ENCODE data around the gene FZD10.

Gene FZD10

GRCh38 chr12:130137040-130138018, 24.9 kb upstream of the FZD10 start:
- Histone ChIP-seq H3K27me3 (ENCODE audit: insufficient read depth, low read length) (peaks cover 24% of the 10 kb centered on the region), H3K36me3 (ENCODE audit: insufficient read depth, low read length) (no peaks in the 10 kb centered on the region), H3K9me3 (ENCODE audit: low read length) (no peaks in the 10 kb centered on the region), H3K4me1 (ENCODE audit: insufficient read depth, low read length) (peaks cover 8% of the 10 kb centered on the region), H3K4me3 (ENCODE audit: low read length) (no peak overlapping the region), H2AFZ (ENCODE audit: low read depth, low read length) (no peak overlapping the region)

- Histone ChIP-seq H3K4me1 (ENCODE audit: insufficient read depth, low read length) (peaks cover 8% of the 10 kb centered on the region), H3K36me3 (ENCODE audit: insufficient read depth, low read length) (no peaks in the 10 kb centered on the region), H3K27me3 (ENCODE audit: insufficient read depth, low read length) (peaks cover 16% of the 10 kb centered on the region), H2AFZ (ENCODE audit: low read depth, low read length) (no peak overlapping the region), H3K9me3 (ENCODE audit: low read length) (no peaks in the 10 kb centered on the region), H3K4me3 (ENCODE audit: low read length) (no peak overlapping the region)
Measured at GRCh38 chr12:130138478-130138877, 23.8 kb upstream of the FZD10 start.

GRCh38 chr12:130139567-130140421, 22.5 kb upstream of the FZD10 start:
- Histone ChIP-seq H3K27me3 (ENCODE audit: insufficient read depth, low read length) (peaks cover 14% of the 10 kb centered on the region), H3K9me3 (ENCODE audit: low read length) (no peaks in the 10 kb centered on the region), H3K4me3 (ENCODE audit: low read length) (no peak overlapping the region), H3K36me3 (ENCODE audit: insufficient read depth, low read length) (no peaks in the 10 kb centered on the region), H3K4me1 (ENCODE audit: insufficient read depth, low read length) (peaks cover 8% of the 10 kb centered on the region), H2AFZ (ENCODE audit: low read depth, low read length) (no peak overlapping the region)

- Histone ChIP-seq H3K4me1 (ENCODE audit: insufficient read depth, low read length) (peaks cover 8% of the 10 kb centered on the region), H2AFZ (ENCODE audit: low read depth, low read length) (no peak overlapping the region), H3K4me3 (ENCODE audit: low read length) (no peak overlapping the region), H3K27me3 (ENCODE audit: insufficient read depth, low read length) (peaks cover 12% of the 10 kb centered on the region), H3K36me3 (ENCODE audit: insufficient read depth, low read length) (no peaks in the 10 kb centered on the region), H3K9me3 (ENCODE audit: low read length) (no peaks in the 10 kb centered on the region)
Measured at GRCh38 chr12:130141105-130141504, 21.2 kb upstream of the FZD10 start.

GRCh38 chr12:130141901-130142683, 20.2 kb upstream of the FZD10 start:
- peaks cover 5% of the 10 kb centered on the region for H3K4me1 ChIP-seq (ENCODE audit: insufficient read depth, low read length)
- H3K9me3 ChIP-seq (ENCODE audit: low read length) = no peaks in the 10 kb centered on the region
- H2AFZ ChIP-seq (ENCODE audit: low read depth, low read length) = no peak overlapping the region
- no peak overlapping the region for H3K4me3 ChIP-seq (ENCODE audit: low read length)
- no peaks in the 10 kb centered on the region for H3K36me3 ChIP-seq (ENCODE audit: insufficient read depth, low read length)
- peaks cover 5% of the 10 kb centered on the region for H3K27me3 ChIP-seq (ENCODE audit: insufficient read depth, low read length)

GRCh38 chr12:130142736-130143135, 19.5 kb upstream of the FZD10 start:
- H3K4me3 ChIP-seq (ENCODE audit: low read length) = no peak overlapping the region
- no peaks in the 10 kb centered on the region for H3K9me3 ChIP-seq (ENCODE audit: low read length)
- no peak overlapping the region for H2AFZ ChIP-seq (ENCODE audit: low read depth, low read length)
- H3K36me3 ChIP-seq (ENCODE audit: insufficient read depth, low read length) = no peaks in the 10 kb centered on the region
- no peaks in the 10 kb centered on the region for H3K4me1 ChIP-seq (ENCODE audit: insufficient read depth, low read length)
- no peaks in the 10 kb centered on the region for H3K27me3 ChIP-seq (ENCODE audit: insufficient read depth, low read length)

- Histone ChIP-seq H3K36me3 (ENCODE audit: insufficient read depth, low read length) (no peaks in the 10 kb centered on the region), H2AFZ (ENCODE audit: low read depth, low read length) (no peak overlapping the region), H3K4me3 (ENCODE audit: low read length) (no peak overlapping the region), H3K9me3 (ENCODE audit: low read length) (no peaks in the 10 kb centered on the region), H3K27me3 (ENCODE audit: insufficient read depth, low read length) (no peaks in the 10 kb centered on the region), H3K4me1 (ENCODE audit: insufficient read depth, low read length) (no peaks in the 10 kb centered on the region)
Measured at GRCh38 chr12:130143136-130143535, 19.1 kb upstream of the FZD10 start.

GRCh38 chr12:130144256-130144655, 18.0 kb upstream of the FZD10 start:
- Histone ChIP-seq H3K4me1 (ENCODE audit: insufficient read depth, low read length) (no peaks in the 10 kb centered on the region), H2AFZ (ENCODE audit: low read depth, low read length) (no peak overlapping the region), H3K36me3 (ENCODE audit: insufficient read depth, low read length) (no peaks in the 10 kb centered on the region), H3K27me3 (ENCODE audit: insufficient read depth, low read length) (no peaks in the 10 kb centered on the region), H3K4me3 (ENCODE audit: low read length) (no peak overlapping the region), H3K9me3 (ENCODE audit: low read length) (no peaks in the 10 kb centered on the region)

GRCh38 chr12:130145731-130146130, 16.5 kb upstream of the FZD10 start:
- no peak overlapping the region for H2AFZ ChIP-seq (ENCODE audit: low read depth, low read length)
- H3K4me1 ChIP-seq (ENCODE audit: insufficient read depth, low read length) = no peaks in the 10 kb centered on the region
- no peak overlapping the region for H3K4me3 ChIP-seq (ENCODE audit: low read length)
- no peaks in the 10 kb centered on the region for H3K9me3 ChIP-seq (ENCODE audit: low read length)
- no peaks in the 10 kb centered on the region for H3K27me3 ChIP-seq (ENCODE audit: insufficient read depth, low read length)
- H3K36me3 ChIP-seq (ENCODE audit: insufficient read depth, low read length) = no peaks in the 10 kb centered on the region

GRCh38 chr12:130146176-130146931, 15.9 kb upstream of the FZD10 start:
- H2AFZ ChIP-seq (ENCODE audit: low read depth, low read length) = no peak overlapping the region
- no peak overlapping the region for H3K4me3 ChIP-seq (ENCODE audit: low read length)
- no peaks in the 10 kb centered on the region for H3K4me1 ChIP-seq (ENCODE audit: insufficient read depth, low read length)
- peaks cover 1% of the 10 kb centered on the region for H3K36me3 ChIP-seq (ENCODE audit: insufficient read depth, low read length)
- H3K27me3 ChIP-seq (ENCODE audit: insufficient read depth, low read length) = no peaks in the 10 kb centered on the region
- H3K9me3 ChIP-seq (ENCODE audit: low read length) = no peaks in the 10 kb centered on the region

GRCh38 chr12:130147875-130148596, 14.2 kb upstream of the FZD10 start:
- H3K4me1 ChIP-seq (ENCODE audit: insufficient read depth, low read length) = no peaks in the 10 kb centered on the region
- no peak overlapping the region for H2AFZ ChIP-seq (ENCODE audit: low read depth, low read length)
- H3K36me3 ChIP-seq (ENCODE audit: insufficient read depth, low read length) = peaks cover 13% of the 10 kb centered on the region
- H3K9me3 ChIP-seq (ENCODE audit: low read length) = no peaks in the 10 kb centered on the region
- H3K27me3 ChIP-seq (ENCODE audit: insufficient read depth, low read length) = no peaks in the 10 kb centered on the region
- no peak overlapping the region for H3K4me3 ChIP-seq (ENCODE audit: low read length)

GRCh38 chr12:130151846-130152245, 10.4 kb upstream of the FZD10 start:
- H3K9me3 ChIP-seq (ENCODE audit: low read length) = no peaks in the 10 kb centered on the region
- H3K36me3 ChIP-seq (ENCODE audit: insufficient read depth, low read length) = peaks cover 32% of the 10 kb centered on the region
- H3K27me3 ChIP-seq (ENCODE audit: insufficient read depth, low read length) = no peaks in the 10 kb centered on the region
- no peaks in the 10 kb centered on the region for H3K4me1 ChIP-seq (ENCODE audit: insufficient read depth, low read length)
- H3K4me3 ChIP-seq (ENCODE audit: low read length) = no peak overlapping the region
- no peak overlapping the region for H2AFZ ChIP-seq (ENCODE audit: low read depth, low read length)

Measured in neuron (in vitro differentiated cells).